Liver (tissue), 3 donors: ENCODE measurements around the gene USP2.

Experiments used
- EGR1 ChIP-seq, 2 donors: IDR thresholded peaks; 2 replicates each; pipeline ENCODE4 v1.6.1; 2016 to 2018; ENCODE audit warnings: antibody characterized with exemption in 2 of 2, low read depth in 2 of 2
- FOXA1 ChIP-seq: IDR thresholded peaks from 2 replicates; pipeline ENCODE4 v1.6.1; 2016; ENCODE audit warnings: antibody characterized with exemption
- HNF4A ChIP-seq, 2 donors: conservative IDR thresholded peaks; 2 replicates each; pipeline ENCODE4 v1.6.1; 2016; ENCODE audit warnings: antibody characterized with exemption in 2 of 2, mild to moderate bottlenecking in 2 of 2
- HNF4G ChIP-seq: IDR thresholded peaks from 2 replicates; pipeline ENCODE4 v1.6.1; 2016; ENCODE audit warnings: antibody characterized with exemption
- RAD21 ChIP-seq, 2 donors: IDR thresholded peaks; 2 replicates each; pipeline ENCODE4 v1.6.1; 2016; ENCODE audit warnings: antibody characterized with exemption in 2 of 2, mild to moderate bottlenecking in 2 of 2
- RXRA ChIP-seq, 2 donors: IDR thresholded peaks; 2 replicates each; pipeline ENCODE4 v1.6.1; 2017 to 2018; ENCODE audit warnings: antibody characterized with exemption in 2 of 2, mild to moderate bottlenecking in 1 of 2
- SP1 ChIP-seq: IDR thresholded peaks from 2 replicates; pipeline ENCODE4 v1.6.1; 2018; ENCODE audit warnings: antibody characterized with exemption, mild to moderate bottlenecking
- TAF1 ChIP-seq: conservative IDR thresholded peaks from 2 replicates; pipeline ENCODE4 v1.6.1; 2016; ENCODE audit warnings: antibody characterized with exemption, mild to moderate bottlenecking
- YY1 ChIP-seq: IDR thresholded peaks from 2 replicates; pipeline ENCODE4 v1.6.1; 2016; ENCODE audit warnings: antibody characterized with exemption, mild to moderate bottlenecking
- TF ChIP-seq, protein P1 (sequence below): fragments of 150-350 bp; IDR thresholded peaks from 2 replicates; pipeline ENCODE4 v1.5.1; 2017; ENCODE audit warnings: improper control_type of control experiment, low read depth, low read length; ENCODE audit not compliant: missing input control
- TF ChIP-seq, protein P2 (sequence below): IDR thresholded peaks from 2 replicates; pipeline ENCODE4 v1.6.1; 2016; ENCODE audit warnings: antibody characterized with exemption
- TF ChIP-seq, protein P3 (sequence below): IDR thresholded peaks from 2 replicates; pipeline ENCODE4 v1.6.1; 2016; ENCODE audit warnings: antibody characterized with exemption, mild to moderate bottlenecking
- TF ChIP-seq, protein P4 (sequence below): IDR thresholded peaks from 2 replicates; pipeline ENCODE4 v1.6.1; 2016; ENCODE audit warnings: antibody characterized with exemption
- donor health status: healthy.
- donor health status: healthy.

DNA sequence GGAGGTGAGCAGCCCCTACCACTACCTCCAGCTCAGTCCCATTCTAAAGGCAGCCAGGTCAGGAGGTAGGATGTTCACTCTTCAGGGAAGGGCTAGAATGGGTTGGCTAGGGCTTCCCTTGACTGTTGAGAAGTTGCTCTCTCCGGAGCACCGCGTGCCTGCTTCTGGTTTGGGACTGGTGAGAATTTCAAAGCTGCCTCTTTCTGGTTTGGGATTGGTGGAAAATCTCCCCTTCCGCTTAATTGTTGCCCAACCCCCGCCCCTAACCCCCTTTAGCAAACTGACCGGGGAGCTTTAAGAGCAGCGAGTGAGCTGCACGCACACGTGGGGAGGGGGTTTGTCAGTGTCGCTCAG is 686 bp downstream of the USP2 start:
- TF ChIP-seq, protein P1, sequence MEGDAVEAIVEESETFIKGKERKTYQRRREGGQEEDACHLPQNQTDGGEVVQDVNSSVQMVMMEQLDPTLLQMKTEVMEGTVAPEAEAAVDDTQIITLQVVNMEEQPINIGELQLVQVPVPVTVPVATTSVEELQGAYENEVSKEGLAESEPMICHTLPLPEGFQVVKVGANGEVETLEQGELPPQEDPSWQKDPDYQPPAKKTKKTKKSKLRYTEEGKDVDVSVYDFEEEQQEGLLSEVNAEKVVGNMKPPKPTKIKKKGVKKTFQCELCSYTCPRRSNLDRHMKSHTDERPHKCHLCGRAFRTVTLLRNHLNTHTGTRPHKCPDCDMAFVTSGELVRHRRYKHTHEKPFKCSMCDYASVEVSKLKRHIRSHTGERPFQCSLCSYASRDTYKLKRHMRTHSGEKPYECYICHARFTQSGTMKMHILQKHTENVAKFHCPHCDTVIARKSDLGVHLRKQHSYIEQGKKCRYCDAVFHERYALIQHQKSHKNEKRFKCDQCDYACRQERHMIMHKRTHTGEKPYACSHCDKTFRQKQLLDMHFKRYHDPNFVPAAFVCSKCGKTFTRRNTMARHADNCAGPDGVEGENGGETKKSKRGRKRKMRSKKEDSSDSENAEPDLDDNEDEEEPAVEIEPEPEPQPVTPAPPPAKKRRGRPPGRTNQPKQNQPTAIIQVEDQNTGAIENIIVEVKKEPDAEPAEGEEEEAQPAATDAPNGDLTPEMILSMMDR, result no peak
- no peak for TF ChIP-seq YY1
- no peak for TF ChIP-seq RAD21 (IDR thresholded peaks at IDR 0.05)
- TF ChIP-seq TAF1, result no peak
- TF ChIP-seq, protein P2, sequence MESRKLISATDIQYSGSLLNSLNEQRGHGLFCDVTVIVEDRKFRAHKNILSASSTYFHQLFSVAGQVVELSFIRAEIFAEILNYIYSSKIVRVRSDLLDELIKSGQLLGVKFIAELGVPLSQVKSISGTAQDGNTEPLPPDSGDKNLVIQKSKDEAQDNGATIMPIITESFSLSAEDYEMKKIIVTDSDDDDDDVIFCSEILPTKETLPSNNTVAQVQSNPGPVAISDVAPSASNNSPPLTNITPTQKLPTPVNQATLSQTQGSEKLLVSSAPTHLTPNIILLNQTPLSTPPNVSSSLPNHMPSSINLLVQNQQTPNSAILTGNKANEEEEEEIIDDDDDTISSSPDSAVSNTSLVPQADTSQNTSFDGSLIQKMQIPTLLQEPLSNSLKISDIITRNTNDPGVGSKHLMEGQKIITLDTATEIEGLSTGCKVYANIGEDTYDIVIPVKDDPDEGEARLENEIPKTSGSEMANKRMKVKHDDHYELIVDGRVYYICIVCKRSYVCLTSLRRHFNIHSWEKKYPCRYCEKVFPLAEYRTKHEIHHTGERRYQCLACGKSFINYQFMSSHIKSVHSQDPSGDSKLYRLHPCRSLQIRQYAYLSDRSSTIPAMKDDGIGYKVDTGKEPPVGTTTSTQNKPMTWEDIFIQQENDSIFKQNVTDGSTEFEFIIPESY, result no peak
- no peak for TF ChIP-seq HNF4A (conservative IDR thresholded peaks at IDR 0.05)
- TF ChIP-seq EGR1 (IDR thresholded peaks at IDR 0.05; ENCODE audit: low read depth in 2 of 2), result no peak
- TF ChIP-seq SP1, result no peak
- no peak for TF ChIP-seq FOXA1
- TF ChIP-seq, protein P3, sequence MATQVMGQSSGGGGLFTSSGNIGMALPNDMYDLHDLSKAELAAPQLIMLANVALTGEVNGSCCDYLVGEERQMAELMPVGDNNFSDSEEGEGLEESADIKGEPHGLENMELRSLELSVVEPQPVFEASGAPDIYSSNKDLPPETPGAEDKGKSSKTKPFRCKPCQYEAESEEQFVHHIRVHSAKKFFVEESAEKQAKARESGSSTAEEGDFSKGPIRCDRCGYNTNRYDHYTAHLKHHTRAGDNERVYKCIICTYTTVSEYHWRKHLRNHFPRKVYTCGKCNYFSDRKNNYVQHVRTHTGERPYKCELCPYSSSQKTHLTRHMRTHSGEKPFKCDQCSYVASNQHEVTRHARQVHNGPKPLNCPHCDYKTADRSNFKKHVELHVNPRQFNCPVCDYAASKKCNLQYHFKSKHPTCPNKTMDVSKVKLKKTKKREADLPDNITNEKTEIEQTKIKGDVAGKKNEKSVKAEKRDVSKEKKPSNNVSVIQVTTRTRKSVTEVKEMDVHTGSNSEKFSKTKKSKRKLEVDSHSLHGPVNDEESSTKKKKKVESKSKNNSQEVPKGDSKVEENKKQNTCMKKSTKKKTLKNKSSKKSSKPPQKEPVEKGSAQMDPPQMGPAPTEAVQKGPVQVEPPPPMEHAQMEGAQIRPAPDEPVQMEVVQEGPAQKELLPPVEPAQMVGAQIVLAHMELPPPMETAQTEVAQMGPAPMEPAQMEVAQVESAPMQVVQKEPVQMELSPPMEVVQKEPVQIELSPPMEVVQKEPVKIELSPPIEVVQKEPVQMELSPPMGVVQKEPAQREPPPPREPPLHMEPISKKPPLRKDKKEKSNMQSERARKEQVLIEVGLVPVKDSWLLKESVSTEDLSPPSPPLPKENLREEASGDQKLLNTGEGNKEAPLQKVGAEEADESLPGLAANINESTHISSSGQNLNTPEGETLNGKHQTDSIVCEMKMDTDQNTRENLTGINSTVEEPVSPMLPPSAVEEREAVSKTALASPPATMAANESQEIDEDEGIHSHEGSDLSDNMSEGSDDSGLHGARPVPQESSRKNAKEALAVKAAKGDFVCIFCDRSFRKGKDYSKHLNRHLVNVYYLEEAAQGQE, result no peak
- no peak for TF ChIP-seq RXRA (IDR thresholded peaks at IDR 0.05)
- TF ChIP-seq, protein P4, sequence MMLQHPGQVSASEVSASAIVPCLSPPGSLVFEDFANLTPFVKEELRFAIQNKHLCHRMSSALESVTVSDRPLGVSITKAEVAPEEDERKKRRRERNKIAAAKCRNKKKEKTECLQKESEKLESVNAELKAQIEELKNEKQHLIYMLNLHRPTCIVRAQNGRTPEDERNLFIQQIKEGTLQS, result no peak
- TF ChIP-seq HNF4G, result no peak
